KMS-11 (cell line): ENCODE measurements around the gene ULK4.
A peak's percentile ranks its signal among the peaks of the same experiment; 100 is the strongest.

Source experiments
- H2AFZ ChIP-seq: fragments of 200-600 bp; sonication (generic); 2 replicates; pipeline ENCODE4 v1.6.1; 2016; ENCODE audit warnings: antibody characterized with exemption, mixed run types, low read depth
- H3K27ac ChIP-seq: fragments of 200-600 bp; sonication (generic); 2 replicates; pipeline ENCODE4 v1.6.1; 2016; ENCODE audit warnings: mild to moderate bottlenecking, mixed run types
- H3K27me3 ChIP-seq: fragments of 200-600 bp; sonication (generic); 2 replicates; pipeline ENCODE4 v1.6.1; 2017; ENCODE audit warnings: mild to moderate bottlenecking, low read depth, mixed run types, moderate library complexity; ENCODE audit not compliant: insufficient read depth
- H3K36me3 ChIP-seq: fragments of 200-600 bp; sonication (generic); 2 replicates; pipeline ENCODE4 v1.6.1; 2017; ENCODE audit warnings: mild to moderate bottlenecking, mixed run types; ENCODE audit not compliant: insufficient read depth
- H3K4me1 ChIP-seq: fragments of 200-600 bp; sonication (generic); 2 replicates; pipeline ENCODE4 v1.6.1; 2016; ENCODE audit warnings: mild to moderate bottlenecking, low read depth, mixed run types; ENCODE audit not compliant: poor library complexity, severe bottlenecking
- H3K4me2 ChIP-seq: fragments of 200-600 bp; sonication (generic); 2 replicates; pipeline ENCODE4 v1.7.0; 2016; ENCODE audit warnings: mild to moderate bottlenecking, mixed run types
- H3K4me3 ChIP-seq: fragments of 200-600 bp; sonication (generic); IDR thresholded peaks from 2 replicates; pipeline ENCODE4 v1.6.1; 2017; ENCODE audit warnings: low read depth, low read length, mixed read lengths; ENCODE audit not compliant: insufficient read depth
- H3K79me2 ChIP-seq: fragments of 200-600 bp; sonication (generic); 2 replicates; pipeline ENCODE4 v1.6.1; 2016; ENCODE audit warnings: low read depth, mixed run types; ENCODE audit not compliant: insufficient read depth
- H3K9ac ChIP-seq: fragments of 200-600 bp; sonication (generic); 2 replicates; pipeline ENCODE4 v1.6.1; 2016; ENCODE audit warnings: mild to moderate bottlenecking, mixed run types
- H4K20me1 ChIP-seq: fragments of 200-600 bp; sonication (generic); 2 replicates; pipeline ENCODE4 v1.6.1; 2016; ENCODE audit warnings: mild to moderate bottlenecking, mixed run types; ENCODE audit not compliant: insufficient read depth
- CTCF ChIP-seq: fragments of 200-600 bp; sonication (generic); conservative IDR thresholded peaks from 2 replicates; pipeline ENCODE4 v1.6.1; 2017; ENCODE audit warnings: low read depth, mild to moderate bottlenecking, antibody characterized with exemption, low read length, moderate library complexity, mixed read lengths

The ULK4 gene

GRCh38 chr3:41961751-41962679 lies at the start of gene ULK4:
ULK4 (minus strand) TSS chr3:41962103; CDS start chr3:41954759, 7,344 bp downstream.
- H3K79me2 ChIP-seq: no peaks in the 10 kb centered on the region
- peak within 1 kb of the TSS; percentile 96 for H2AFZ ChIP-seq
- H3K4me1 ChIP-seq: peaks cover 14% of the 10 kb centered on the region
- peak within 1 kb of the TSS; percentile 47 for H3K4me3 ChIP-seq
- H4K20me1 ChIP-seq: no peaks in the 10 kb centered on the region
- peak within 1 kb of the TSS; percentile 63; the same call in 1 of the 2 replicates for H3K9ac ChIP-seq
- peak within 1 kb of the TSS; percentile 59 for H3K27ac ChIP-seq
- TF ChIP-seq CTCF: no peak
- H3K36me3 ChIP-seq: no peaks in the 10 kb centered on the region
- peak within 1 kb of the TSS; percentile 78 for H3K4me2 ChIP-seq
- no peaks in the 10 kb centered on the region for H3K27me3 ChIP-seq

- Histone ChIP-seq H3K27me3 (no peaks in the 10 kb centered on the region), H3K27ac (no peak overlapping the region), H3K9ac (no peak overlapping the region), H3K4me1 (peaks cover 8% of the 10 kb centered on the region), H3K36me3 (no peaks in the 10 kb centered on the region), H3K79me2 (peaks cover 15% of the 10 kb centered on the region), H4K20me1 (no peaks in the 10 kb centered on the region), H3K4me3 (no peak overlapping the region), H2AFZ (no peak overlapping the region), H3K4me2 (no peak overlapping the region)
- no peak for TF ChIP-seq CTCF
These were observed 48.6 kb upstream of the ULK4 start for GRCh38 chr3:42010530-42010929.

GRCh38 chr3:42009456-42009855 lies 47.6 kb upstream of the ULK4 start:
- H3K4me3 ChIP-seq: no peak overlapping the region
- H3K36me3 ChIP-seq: no peaks in the 10 kb centered on the region
- no peak overlapping the region for H3K27ac ChIP-seq
- no peaks in the 10 kb centered on the region for H4K20me1 ChIP-seq
- H2AFZ ChIP-seq: no peak overlapping the region
- no peak overlapping the region for H3K9ac ChIP-seq
- peaks cover 4% of the 10 kb centered on the region; the same call in 1 of the 2 replicates for H3K79me2 ChIP-seq
- H3K27me3 ChIP-seq: no peaks in the 10 kb centered on the region
- no peak for TF ChIP-seq CTCF
- H3K4me2 ChIP-seq: no peak overlapping the region
- H3K4me1 ChIP-seq: peaks cover 5% of the 10 kb centered on the region

GRCh38 chr3:42007785-42008184 lies 45.9 kb upstream of the ULK4 start:
- no peak overlapping the region for H3K27ac ChIP-seq
- peaks cover 5% of the 10 kb centered on the region for H3K4me1 ChIP-seq
- no peak overlapping the region for H3K9ac ChIP-seq
- H3K36me3 ChIP-seq: no peaks in the 10 kb centered on the region
- no peak overlapping the region for H2AFZ ChIP-seq
- no peak overlapping the region for H3K4me2 ChIP-seq
- H3K79me2 ChIP-seq: no peaks in the 10 kb centered on the region
- no peak overlapping the region for H3K4me3 ChIP-seq
- H3K27me3 ChIP-seq: no peaks in the 10 kb centered on the region
- TF ChIP-seq CTCF: no peak
- H4K20me1 ChIP-seq: no peaks in the 10 kb centered on the region
